ENCODE data around the gene TMEM255B.

The TMEM255B gene

GRCh38 chr13:113791761-113792160 lies 32.7 kb downstream of the TMEM255B start:
- TF ChIP-seq GATA3 (IDR thresholded peaks at IDR 0.05; ENCODE audit: low read depth, low read length) (no peak), GATA2 (IDR thresholded peaks at IDR 0.05; ENCODE audit: low read depth, low read length) (no peak)

GRCh38 chr13:113792236-113792770 lies 33.3 kb downstream of the TMEM255B start:
- TF ChIP-seq GATA3 (IDR thresholded peaks at IDR 0.05; ENCODE audit: low read depth, low read length) (no peak), GATA2 (IDR thresholded peaks at IDR 0.05; ENCODE audit: low read depth, low read length) (no peak)

GRCh38 chr13:113792886-113793717 lies 34.1 kb downstream of the TMEM255B start:
- TF ChIP-seq GATA2 (IDR thresholded peaks at IDR 0.05; ENCODE audit: low read depth, low read length) = no peak

GRCh38 chr13:113793718-113794085 lies 34.7 kb downstream of the TMEM255B start:
- TF ChIP-seq GATA3 (IDR thresholded peaks at IDR 0.05; ENCODE audit: low read depth, low read length) (no peak), GATA2 (IDR thresholded peaks at IDR 0.05; ENCODE audit: low read depth, low read length) (no peak)

GRCh38 chr13:113794086-113794485 lies 35.1 kb downstream of the TMEM255B start:
- TF ChIP-seq GATA3 (IDR thresholded peaks at IDR 0.05; ENCODE audit: low read depth, low read length) (no peak), GATA2 (IDR thresholded peaks at IDR 0.05; ENCODE audit: low read depth, low read length) (no peak)

- TF ChIP-seq GATA2 (IDR thresholded peaks at IDR 0.05; ENCODE audit: low read depth, low read length) = no peak
- no peak for TF ChIP-seq GATA3 (IDR thresholded peaks at IDR 0.05; ENCODE audit: low read depth, low read length)
These were observed 35.7 kb downstream of the TMEM255B start for GRCh38 chr13:113794764-113795173.

- no peak for TF ChIP-seq GATA3 (IDR thresholded peaks at IDR 0.05; ENCODE audit: low read depth, low read length)
- TF ChIP-seq GATA2 (IDR thresholded peaks at IDR 0.05; ENCODE audit: low read depth, low read length) = no peak
These were observed 37.4 kb downstream of the TMEM255B start for GRCh38 chr13:113796211-113796963.

GRCh38 chr13:113796964-113797676 lies 38.1 kb downstream of the TMEM255B start:
- no peak for TF ChIP-seq GATA2 (IDR thresholded peaks at IDR 0.05; ENCODE audit: low read depth, low read length)
- no peak for TF ChIP-seq GATA3 (IDR thresholded peaks at IDR 0.05; ENCODE audit: low read depth, low read length)

- TF ChIP-seq GATA2 (IDR thresholded peaks at IDR 0.05; ENCODE audit: low read depth, low read length) (no peak), GATA3 (IDR thresholded peaks at IDR 0.05; ENCODE audit: low read depth, low read length) (no peak)
These were observed 39.3 kb downstream of the TMEM255B start for GRCh38 chr13:113798200-113798811.

- TF ChIP-seq GATA3 (IDR thresholded peaks at IDR 0.05; ENCODE audit: low read depth, low read length) (no peak), GATA2 (IDR thresholded peaks at IDR 0.05; ENCODE audit: low read depth, low read length) (no peak)
These were observed 41.5 kb downstream of the TMEM255B start for GRCh38 chr13:113800576-113800926.

- TF ChIP-seq GATA3 (IDR thresholded peaks at IDR 0.05; ENCODE audit: low read depth, low read length) = no peak
- no peak for TF ChIP-seq GATA2 (IDR thresholded peaks at IDR 0.05; ENCODE audit: low read depth, low read length)
These were observed 42.4 kb downstream of the TMEM255B start for GRCh38 chr13:113801289-113801961.

- TF ChIP-seq GATA3 (IDR thresholded peaks at IDR 0.05; ENCODE audit: low read depth, low read length) = no peak
- TF ChIP-seq GATA2 (IDR thresholded peaks at IDR 0.05; ENCODE audit: low read depth, low read length) = no peak
These were observed 43.1 kb downstream of the TMEM255B start for GRCh38 chr13:113802090-113802531.

- TF ChIP-seq GATA3 (IDR thresholded peaks at IDR 0.05; ENCODE audit: low read depth, low read length) = no peak
These were observed 43.7 kb downstream of the TMEM255B start for GRCh38 chr13:113802761-113803160.
